ENCODE results near the gene RFC3. TPM values are rescaled to one million over a fixed set of nuclear protein-coding genes. Genes with fewer than 3 reads are reported as not detected.

The RFC3 gene
- total RNA-seq, 1 experiment from 2014 or later = 38.2 TPM

DNA sequence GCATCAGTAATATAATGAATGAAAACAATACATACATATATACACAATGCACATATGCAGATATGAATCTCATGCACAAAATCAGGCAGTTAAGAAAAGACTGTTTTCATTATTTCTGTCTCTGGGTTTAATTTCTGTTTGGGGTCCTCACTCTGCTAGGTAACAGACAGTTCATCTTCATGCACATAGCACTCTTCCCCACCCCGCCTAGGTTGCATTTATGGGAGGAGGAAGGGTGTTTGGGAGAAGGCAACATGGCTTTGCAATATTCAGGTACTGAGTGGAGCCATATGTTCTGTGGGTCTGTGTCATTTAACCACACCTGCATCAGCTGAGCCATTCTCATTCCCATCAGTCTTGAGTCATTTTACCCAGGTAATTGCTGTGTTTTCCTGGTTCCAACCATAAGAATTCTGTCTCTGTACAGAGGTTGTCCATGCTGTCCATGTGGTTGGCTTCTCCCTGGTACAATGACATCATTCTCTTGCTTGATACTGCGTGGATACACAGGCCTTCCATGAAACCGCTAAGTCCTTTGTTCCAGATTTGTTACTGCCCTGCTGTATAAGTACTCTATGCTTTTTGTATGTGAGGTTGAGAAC is 45.3 kb downstream of the RFC3 start:
- Histone ChIP-seq H3K9ac (ENCODE audit: low read length) (no peak overlapping the region), H3K4me1 (ENCODE audit: control insufficient read depth in 1 of 2, insufficient read depth in 2 of 2, low read length in 2 of 2) (no peaks in the 10 kb centered on the region), H3K9me3 (ENCODE audit: control insufficient read depth in 1 of 2, insufficient read depth in 1 of 2, low read depth in 1 of 2, low read length in 2 of 2) (no peaks in the 10 kb centered on the region), H3K36me3 (ENCODE audit: control insufficient read depth in 1 of 2, insufficient read depth in 2 of 2, low read length in 2 of 2) (no peaks in the 10 kb centered on the region), H3K9me2 (ENCODE audit: insufficient read depth) (no peaks in the 10 kb centered on the region), H3K4me3 (replicated peaks in 1 of 2; ENCODE audit: low read depth in 1 of 2, low read length in 2 of 2) (no peak overlapping the region), H3K27me3 (ENCODE audit: insufficient read depth, low read length) (no peaks in the 10 kb centered on the region), H3K79me2 (ENCODE audit: insufficient read depth, low read length) (no peaks in the 10 kb centered on the region), H2AFZ (ENCODE audit: low read depth, low read length, poor library complexity, severe bottlenecking) (no peak overlapping the region), H3K27ac (ENCODE audit: low read depth, low read length) (no peak overlapping the region), H3K4me2 (ENCODE audit: low read length) (no peak overlapping the region), H4K20me1 (ENCODE audit: insufficient read depth) (no peaks in the 10 kb centered on the region)
- intact Hi-C loops (cut with micrococcal nuclease) = no loop called here
- POLR2A ChIA-PET = no interaction called here
- TF ChIP-seq SRF (IDR thresholded peaks at IDR 0.05; ENCODE audit: low read depth) (no peak), EZH2 (IDR thresholded peaks at IDR 0.05) (no peak), CBX3 (IDR thresholded peaks at IDR 0.05; ENCODE audit: low read depth) (no peak), CEBPB (IDR thresholded peaks at IDR 0.05; ENCODE audit: low read depth) (no peak), JUND (IDR thresholded peaks at IDR 0.05) (no peak), ELF1 (IDR thresholded peaks at IDR 0.05; ENCODE audit: borderline replicate concordance, low read depth) (no peak), ZFX (IDR thresholded peaks at IDR 0.05) (no peak), FOSL1 (IDR thresholded peaks at IDR 0.05; ENCODE audit: low read depth) (no peak), TCF7L2 (IDR thresholded peaks at IDR 0.05; ENCODE audit: borderline replicate concordance, extremely low read depth, insufficient read depth, insufficient read length) (no peak)
- TF ChIP-seq, protein P1, sequence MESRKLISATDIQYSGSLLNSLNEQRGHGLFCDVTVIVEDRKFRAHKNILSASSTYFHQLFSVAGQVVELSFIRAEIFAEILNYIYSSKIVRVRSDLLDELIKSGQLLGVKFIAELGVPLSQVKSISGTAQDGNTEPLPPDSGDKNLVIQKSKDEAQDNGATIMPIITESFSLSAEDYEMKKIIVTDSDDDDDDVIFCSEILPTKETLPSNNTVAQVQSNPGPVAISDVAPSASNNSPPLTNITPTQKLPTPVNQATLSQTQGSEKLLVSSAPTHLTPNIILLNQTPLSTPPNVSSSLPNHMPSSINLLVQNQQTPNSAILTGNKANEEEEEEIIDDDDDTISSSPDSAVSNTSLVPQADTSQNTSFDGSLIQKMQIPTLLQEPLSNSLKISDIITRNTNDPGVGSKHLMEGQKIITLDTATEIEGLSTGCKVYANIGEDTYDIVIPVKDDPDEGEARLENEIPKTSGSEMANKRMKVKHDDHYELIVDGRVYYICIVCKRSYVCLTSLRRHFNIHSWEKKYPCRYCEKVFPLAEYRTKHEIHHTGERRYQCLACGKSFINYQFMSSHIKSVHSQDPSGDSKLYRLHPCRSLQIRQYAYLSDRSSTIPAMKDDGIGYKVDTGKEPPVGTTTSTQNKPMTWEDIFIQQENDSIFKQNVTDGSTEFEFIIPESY (IDR thresholded peaks at IDR 0.05; ENCODE audit: extremely low read depth, insufficient replicate concordance, low read length) = no peak
- TF ChIP-seq, protein P2, sequence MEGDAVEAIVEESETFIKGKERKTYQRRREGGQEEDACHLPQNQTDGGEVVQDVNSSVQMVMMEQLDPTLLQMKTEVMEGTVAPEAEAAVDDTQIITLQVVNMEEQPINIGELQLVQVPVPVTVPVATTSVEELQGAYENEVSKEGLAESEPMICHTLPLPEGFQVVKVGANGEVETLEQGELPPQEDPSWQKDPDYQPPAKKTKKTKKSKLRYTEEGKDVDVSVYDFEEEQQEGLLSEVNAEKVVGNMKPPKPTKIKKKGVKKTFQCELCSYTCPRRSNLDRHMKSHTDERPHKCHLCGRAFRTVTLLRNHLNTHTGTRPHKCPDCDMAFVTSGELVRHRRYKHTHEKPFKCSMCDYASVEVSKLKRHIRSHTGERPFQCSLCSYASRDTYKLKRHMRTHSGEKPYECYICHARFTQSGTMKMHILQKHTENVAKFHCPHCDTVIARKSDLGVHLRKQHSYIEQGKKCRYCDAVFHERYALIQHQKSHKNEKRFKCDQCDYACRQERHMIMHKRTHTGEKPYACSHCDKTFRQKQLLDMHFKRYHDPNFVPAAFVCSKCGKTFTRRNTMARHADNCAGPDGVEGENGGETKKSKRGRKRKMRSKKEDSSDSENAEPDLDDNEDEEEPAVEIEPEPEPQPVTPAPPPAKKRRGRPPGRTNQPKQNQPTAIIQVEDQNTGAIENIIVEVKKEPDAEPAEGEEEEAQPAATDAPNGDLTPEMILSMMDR (IDR thresholded peaks at IDR 0.05 in 2 of 3, conservative IDR thresholded peaks at IDR 0.05 in 1 of 3; ENCODE audit: borderline replicate concordance in 1 of 3, insufficient read depth in 1 of 3, low read depth in 2 of 3, low read length in 2 of 3) = no peak
- TF ChIP-seq, protein P3, sequence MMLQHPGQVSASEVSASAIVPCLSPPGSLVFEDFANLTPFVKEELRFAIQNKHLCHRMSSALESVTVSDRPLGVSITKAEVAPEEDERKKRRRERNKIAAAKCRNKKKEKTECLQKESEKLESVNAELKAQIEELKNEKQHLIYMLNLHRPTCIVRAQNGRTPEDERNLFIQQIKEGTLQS (IDR thresholded peaks at IDR 0.05) = no peak
- TF ChIP-seq, protein P4, sequence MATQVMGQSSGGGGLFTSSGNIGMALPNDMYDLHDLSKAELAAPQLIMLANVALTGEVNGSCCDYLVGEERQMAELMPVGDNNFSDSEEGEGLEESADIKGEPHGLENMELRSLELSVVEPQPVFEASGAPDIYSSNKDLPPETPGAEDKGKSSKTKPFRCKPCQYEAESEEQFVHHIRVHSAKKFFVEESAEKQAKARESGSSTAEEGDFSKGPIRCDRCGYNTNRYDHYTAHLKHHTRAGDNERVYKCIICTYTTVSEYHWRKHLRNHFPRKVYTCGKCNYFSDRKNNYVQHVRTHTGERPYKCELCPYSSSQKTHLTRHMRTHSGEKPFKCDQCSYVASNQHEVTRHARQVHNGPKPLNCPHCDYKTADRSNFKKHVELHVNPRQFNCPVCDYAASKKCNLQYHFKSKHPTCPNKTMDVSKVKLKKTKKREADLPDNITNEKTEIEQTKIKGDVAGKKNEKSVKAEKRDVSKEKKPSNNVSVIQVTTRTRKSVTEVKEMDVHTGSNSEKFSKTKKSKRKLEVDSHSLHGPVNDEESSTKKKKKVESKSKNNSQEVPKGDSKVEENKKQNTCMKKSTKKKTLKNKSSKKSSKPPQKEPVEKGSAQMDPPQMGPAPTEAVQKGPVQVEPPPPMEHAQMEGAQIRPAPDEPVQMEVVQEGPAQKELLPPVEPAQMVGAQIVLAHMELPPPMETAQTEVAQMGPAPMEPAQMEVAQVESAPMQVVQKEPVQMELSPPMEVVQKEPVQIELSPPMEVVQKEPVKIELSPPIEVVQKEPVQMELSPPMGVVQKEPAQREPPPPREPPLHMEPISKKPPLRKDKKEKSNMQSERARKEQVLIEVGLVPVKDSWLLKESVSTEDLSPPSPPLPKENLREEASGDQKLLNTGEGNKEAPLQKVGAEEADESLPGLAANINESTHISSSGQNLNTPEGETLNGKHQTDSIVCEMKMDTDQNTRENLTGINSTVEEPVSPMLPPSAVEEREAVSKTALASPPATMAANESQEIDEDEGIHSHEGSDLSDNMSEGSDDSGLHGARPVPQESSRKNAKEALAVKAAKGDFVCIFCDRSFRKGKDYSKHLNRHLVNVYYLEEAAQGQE (IDR thresholded peaks at IDR 0.05; ENCODE audit: low read depth) = no peak
- RAD21 ChIA-PET (ENCODE audit: low non-redundant PET in 1 of 2, low total read pairs in 2 of 2, uncharacterized antibody in 2 of 2, unreplicated experiment in 2 of 2) = no interaction called here
- no TSS peak for BruUV-seq (replicated peaks)
- CTCF ChIA-PET = no interaction called here
- no peak for DNase-seq (ENCODE audit: low read depth, low spot score)
- no peak for ATAC-seq
